GM12865 (cell line): ENCODE results near the gene NOVA1.

Experiments
- DNase-seq: peaks from one replicate; pipeline ENCODE4 v3.0.0; 2010; ENCODE audit warnings: low read depth
- H3K4me3 ChIP-seq: 2 replicates; pipeline ENCODE4 v1.5.1; 2011; ENCODE audit warnings: mild to moderate bottlenecking, low read depth, low read length, control low read depth
- CTCF ChIP-seq: IDR thresholded peaks from 2 replicates; pipeline ENCODE4 v1.5.1; 2011; ENCODE audit warnings: low read length, control low read depth, low read depth, inconsistent platforms; ENCODE audit not compliant: insufficient read depth; ENCODE audit errors: missing control alignments

Gene NOVA1

GRCh38 chr14:26454105-26454504 is 143.7 kb downstream of the NOVA1 start:
- no peak for DNase-seq
- H3K4me3 ChIP-seq: no peak overlapping the region
- no peak for TF ChIP-seq CTCF

GRCh38 chr14:26448181-26448855 is 149.5 kb downstream of the NOVA1 start:
- no peak for DNase-seq

GRCh38 chr14:26444822-26445221 is 153.0 kb downstream of the NOVA1 start:
- TF ChIP-seq CTCF: no peak
- no peak overlapping the region for H3K4me3 ChIP-seq
- DNase-seq: no peak

More at GRCh38 chr14:26448181-26448855, 149.5 kb downstream of the NOVA1 start:
- no peak overlapping the region for H3K4me3 ChIP-seq
- TF ChIP-seq CTCF: no peak

- DNase-seq: no peak
- H3K4me3 ChIP-seq: no peak overlapping the region
- TF ChIP-seq CTCF: no peak
Measured at GRCh38 chr14:26443654-26444053, 154.2 kb downstream of the NOVA1 start.

GRCh38 chr14:26429205-26429604 is 168.6 kb downstream of the NOVA1 start:
- H3K4me3 ChIP-seq: no peak overlapping the region
- no peak for TF ChIP-seq CTCF
- no peak for DNase-seq

GRCh38 chr14:26427097-26427496 is 170.7 kb downstream of the NOVA1 start:
- TF ChIP-seq CTCF: no peak
- no peak overlapping the region for H3K4me3 ChIP-seq
- no peak for DNase-seq

GRCh38 chr14:26424537-26424936 is 173.3 kb downstream of the NOVA1 start:
- TF ChIP-seq CTCF: no peak
- no peak overlapping the region for H3K4me3 ChIP-seq
- DNase-seq: no peak
